ENCODE measurements around the gene GPS1.

The GPS1 gene

GRCh38 chr17:82016061-82016874, 35.4 kb upstream of the GPS1 start:
- Histone ChIP-seq H3K4me3 (replicated peaks; ENCODE audit: low read depth, low read length) (no peak overlapping the region), H3K27me3 (replicated peaks; ENCODE audit: control insufficient read depth, insufficient read depth, low read length) (no peaks in the 10 kb centered on the region), H3K36me3 (ENCODE audit: control insufficient read depth, insufficient read depth, low read length) (no peaks in the 10 kb centered on the region; the same call in none of the 2 replicates)
- DNase-seq (ENCODE audit: extremely low read depth, insufficient read length), result no peak
- TF ChIP-seq, protein P1, sequence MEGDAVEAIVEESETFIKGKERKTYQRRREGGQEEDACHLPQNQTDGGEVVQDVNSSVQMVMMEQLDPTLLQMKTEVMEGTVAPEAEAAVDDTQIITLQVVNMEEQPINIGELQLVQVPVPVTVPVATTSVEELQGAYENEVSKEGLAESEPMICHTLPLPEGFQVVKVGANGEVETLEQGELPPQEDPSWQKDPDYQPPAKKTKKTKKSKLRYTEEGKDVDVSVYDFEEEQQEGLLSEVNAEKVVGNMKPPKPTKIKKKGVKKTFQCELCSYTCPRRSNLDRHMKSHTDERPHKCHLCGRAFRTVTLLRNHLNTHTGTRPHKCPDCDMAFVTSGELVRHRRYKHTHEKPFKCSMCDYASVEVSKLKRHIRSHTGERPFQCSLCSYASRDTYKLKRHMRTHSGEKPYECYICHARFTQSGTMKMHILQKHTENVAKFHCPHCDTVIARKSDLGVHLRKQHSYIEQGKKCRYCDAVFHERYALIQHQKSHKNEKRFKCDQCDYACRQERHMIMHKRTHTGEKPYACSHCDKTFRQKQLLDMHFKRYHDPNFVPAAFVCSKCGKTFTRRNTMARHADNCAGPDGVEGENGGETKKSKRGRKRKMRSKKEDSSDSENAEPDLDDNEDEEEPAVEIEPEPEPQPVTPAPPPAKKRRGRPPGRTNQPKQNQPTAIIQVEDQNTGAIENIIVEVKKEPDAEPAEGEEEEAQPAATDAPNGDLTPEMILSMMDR (IDR thresholded peaks at IDR 0.05; ENCODE audit: insufficient read depth, low read length, poor library complexity, severe bottlenecking), result no peak

GRCh38 chr17:82016875-82017459, 34.7 kb upstream of the GPS1 start:
- Histone ChIP-seq H3K4me3 (replicated peaks; ENCODE audit: low read depth, low read length) (no peak overlapping the region), H3K27me3 (replicated peaks; ENCODE audit: control insufficient read depth, insufficient read depth, low read length) (no peaks in the 10 kb centered on the region), H3K36me3 (ENCODE audit: control insufficient read depth, insufficient read depth, low read length) (no peaks in the 10 kb centered on the region; the same call in none of the 2 replicates)
- no peak for DNase-seq (ENCODE audit: extremely low read depth, insufficient read length)
- TF ChIP-seq, protein P1 (IDR thresholded peaks at IDR 0.05; ENCODE audit: insufficient read depth, low read length, poor library complexity, severe bottlenecking), result no peak

GRCh38 chr17:82017612-82018151, 34.0 kb upstream of the GPS1 start:
- TF ChIP-seq, protein P1 (IDR thresholded peaks at IDR 0.05; ENCODE audit: insufficient read depth, low read length, poor library complexity, severe bottlenecking), result no peak
- DNase-seq (ENCODE audit: extremely low read depth, insufficient read length), result no peak
- no peaks in the 10 kb centered on the region for H3K27me3 ChIP-seq (replicated peaks; ENCODE audit: control insufficient read depth, insufficient read depth, low read length)
- no peaks in the 10 kb centered on the region; the same call in none of the 2 replicates for H3K36me3 ChIP-seq (ENCODE audit: control insufficient read depth, insufficient read depth, low read length)
- H3K4me3 ChIP-seq (replicated peaks; ENCODE audit: low read depth, low read length), result no peak overlapping the region

- Histone ChIP-seq H3K27me3 (replicated peaks; ENCODE audit: control insufficient read depth, insufficient read depth, low read length) (no peaks in the 10 kb centered on the region), H3K4me3 (replicated peaks; ENCODE audit: low read depth, low read length) (no peak overlapping the region), H3K36me3 (ENCODE audit: control insufficient read depth, insufficient read depth, low read length) (no peaks in the 10 kb centered on the region; the same call in none of the 2 replicates)
- DNase-seq (ENCODE audit: extremely low read depth, insufficient read length), result no peak
- TF ChIP-seq, protein P1 (IDR thresholded peaks at IDR 0.05; ENCODE audit: insufficient read depth, low read length, poor library complexity, severe bottlenecking), result no peak
These were observed 33.3 kb upstream of the GPS1 start for GRCh38 chr17:82018152-82018988.

GRCh38 chr17:82018989-82019689, 32.6 kb upstream of the GPS1 start:
- TF ChIP-seq, protein P1 (IDR thresholded peaks at IDR 0.05; ENCODE audit: insufficient read depth, low read length, poor library complexity, severe bottlenecking), result no peak
- Histone ChIP-seq H3K27me3 (replicated peaks; ENCODE audit: control insufficient read depth, insufficient read depth, low read length) (no peaks in the 10 kb centered on the region), H3K36me3 (ENCODE audit: control insufficient read depth, insufficient read depth, low read length) (no peaks in the 10 kb centered on the region; the same call in none of the 2 replicates), H3K4me3 (replicated peaks; ENCODE audit: low read depth, low read length) (no peak overlapping the region)
- DNase-seq (ENCODE audit: extremely low read depth, insufficient read length), result no peak
